ENCODE results near the gene ZNF514. TPM values are rescaled to one million over a fixed set of nuclear protein-coding genes. Genes with fewer than 3 reads are reported as not detected.
A peak's percentile ranks its signal among the peaks of the same experiment; 100 is the strongest.

ZNF514 gene
- total RNA-seq, 1 donor from 2014 or later: 8.1 TPM

DNA sequence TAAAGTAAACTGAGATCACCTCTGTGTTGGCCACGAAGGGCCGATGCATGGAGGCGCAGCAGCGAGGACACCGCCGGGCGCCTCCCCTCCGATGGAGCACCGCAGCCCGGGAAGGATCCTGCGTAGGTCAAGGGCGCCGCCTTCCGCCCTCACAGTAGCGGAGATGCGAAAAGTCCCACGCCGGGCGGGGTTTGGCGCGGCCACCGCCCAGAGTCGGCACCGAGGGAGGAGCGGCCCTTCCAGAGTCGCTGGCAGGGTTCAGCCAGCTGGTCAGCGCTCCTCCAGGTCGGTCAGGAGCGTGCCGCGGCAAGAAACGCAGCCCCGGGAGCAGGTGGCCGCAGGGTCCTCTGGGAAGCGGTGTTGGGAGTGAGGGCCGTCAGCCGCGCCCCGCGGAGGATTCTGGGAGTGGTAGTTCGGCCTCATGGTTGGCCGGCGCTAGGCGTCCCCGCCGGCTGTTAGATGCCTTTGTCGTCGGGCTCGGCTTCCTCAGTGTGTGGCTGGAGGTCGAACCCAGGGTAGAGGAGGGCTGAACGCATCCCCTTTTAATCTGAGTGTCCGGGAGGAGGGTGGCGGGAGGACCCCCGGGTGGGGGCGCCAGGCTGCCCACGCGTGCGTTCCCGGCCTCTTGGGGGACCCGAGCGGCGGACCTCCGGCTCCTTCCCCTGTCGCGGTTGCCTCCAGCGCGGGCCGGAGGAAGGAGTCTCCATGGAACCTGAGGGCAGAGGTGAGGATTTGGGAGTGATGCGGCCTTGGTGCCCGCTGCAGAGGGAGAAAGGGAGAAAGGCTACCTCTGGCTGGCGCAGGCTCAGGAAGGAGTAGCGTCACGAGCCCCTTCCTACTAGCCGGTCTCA lies 47.7 kb upstream of the ZNF514 start, which contains the start of gene ZNF892:
TSS of gene ZNF892 (plus strand) at position 411 of the 851 bp plus-strand sequence. CDS start at position 706, 295 bp downstream.
- H3K4me1 ChIP-seq (ENCODE audit: insufficient read depth, low read length): no peaks in the 10 kb centered on the region
- DNase-seq (ENCODE audit: low read depth): peak; percentile 83
- H3K27me3 Mint-ChIP-seq (ENCODE audit: low read depth, unreplicated experiment): no peaks in the 10 kb centered on the region
- FAIRE-seq: no peak
- H3K36me3 ChIP-seq (ENCODE audit: insufficient read depth, low read length): peaks cover 10% of the 10 kb centered on the region
- peak within 1 kb of the TSS; percentile 78 for H3K27ac Mint-ChIP-seq (ENCODE audit: unreplicated experiment)
- H3K4me1 Mint-ChIP-seq (ENCODE audit: low read depth, unreplicated experiment): peaks cover 4% of the 10 kb centered on the region
- H3K9me3 ChIP-seq (ENCODE audit: insufficient read depth, low read depth, low read length): peaks cover 16% of the 10 kb centered on the region
- peak within 1 kb of the TSS; percentile 91 for H3K4me2 ChIP-seq (ENCODE audit: low read length)
- H3K79me2 ChIP-seq (ENCODE audit: insufficient read depth, low read length): no peaks in the 10 kb centered on the region
- H4K20me1 ChIP-seq (ENCODE audit: insufficient read depth, low read length): no peaks in the 10 kb centered on the region
- no peaks in the 10 kb centered on the region for H3K27me3 ChIP-seq (ENCODE audit: insufficient read depth, low read length)
- peak within 1 kb of the TSS; percentile 48 for H3K27ac ChIP-seq (ENCODE audit: low read depth, low read length)
- no peak for TF ChIP-seq EZH2 (IDR thresholded peaks at IDR 0.05; ENCODE audit: insufficient read depth, low read length)
- TF ChIP-seq, protein P1, sequence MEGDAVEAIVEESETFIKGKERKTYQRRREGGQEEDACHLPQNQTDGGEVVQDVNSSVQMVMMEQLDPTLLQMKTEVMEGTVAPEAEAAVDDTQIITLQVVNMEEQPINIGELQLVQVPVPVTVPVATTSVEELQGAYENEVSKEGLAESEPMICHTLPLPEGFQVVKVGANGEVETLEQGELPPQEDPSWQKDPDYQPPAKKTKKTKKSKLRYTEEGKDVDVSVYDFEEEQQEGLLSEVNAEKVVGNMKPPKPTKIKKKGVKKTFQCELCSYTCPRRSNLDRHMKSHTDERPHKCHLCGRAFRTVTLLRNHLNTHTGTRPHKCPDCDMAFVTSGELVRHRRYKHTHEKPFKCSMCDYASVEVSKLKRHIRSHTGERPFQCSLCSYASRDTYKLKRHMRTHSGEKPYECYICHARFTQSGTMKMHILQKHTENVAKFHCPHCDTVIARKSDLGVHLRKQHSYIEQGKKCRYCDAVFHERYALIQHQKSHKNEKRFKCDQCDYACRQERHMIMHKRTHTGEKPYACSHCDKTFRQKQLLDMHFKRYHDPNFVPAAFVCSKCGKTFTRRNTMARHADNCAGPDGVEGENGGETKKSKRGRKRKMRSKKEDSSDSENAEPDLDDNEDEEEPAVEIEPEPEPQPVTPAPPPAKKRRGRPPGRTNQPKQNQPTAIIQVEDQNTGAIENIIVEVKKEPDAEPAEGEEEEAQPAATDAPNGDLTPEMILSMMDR (IDR thresholded peaks at IDR 0.05; ENCODE audit: insufficient read depth, low read depth, low read length): no peak
- peaks cover 42% of the 10 kb centered on the region for H3K36me3 Mint-ChIP-seq (ENCODE audit: low read depth, unreplicated experiment)
- peak within 1 kb of the TSS; percentile 95 for H3K4me3 Mint-ChIP-seq (ENCODE audit: unreplicated experiment)
- H3K9ac ChIP-seq (ENCODE audit: low read length): peak within 1 kb of the TSS; percentile 80
- H2AFZ ChIP-seq (ENCODE audit: low read depth, low read length): peak within 1 kb of the TSS; percentile 95
- peak within 1 kb of the TSS; percentile 74 for H3K4me3 ChIP-seq (ENCODE audit: insufficient read depth, low read depth, low read length)
- peaks cover 40% of the 10 kb centered on the region for H3K9me3 Mint-ChIP-seq (ENCODE audit: unreplicated experiment)

DNA sequence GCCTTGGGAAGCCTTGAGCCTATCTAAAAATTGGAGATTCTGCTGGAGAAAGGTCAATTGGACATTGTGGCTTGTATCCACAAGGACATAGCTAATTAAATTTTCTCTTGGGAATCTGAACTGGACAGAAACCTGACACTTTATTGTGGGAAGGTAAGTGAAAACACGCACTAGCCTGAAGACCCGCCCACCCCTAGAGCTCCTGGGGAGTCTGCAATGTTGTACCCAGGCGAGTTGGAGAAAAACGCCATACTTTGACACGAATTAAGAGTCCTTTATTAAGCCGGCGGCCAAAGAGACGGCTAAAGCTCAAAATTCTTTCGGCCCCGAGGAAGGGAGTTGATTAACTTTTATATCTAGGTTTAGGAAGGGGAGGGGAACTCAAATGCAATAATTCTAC lies 46.4 kb upstream of the ZNF514 start:
- DNase-seq (ENCODE audit: low read depth) (no peak), FAIRE-seq (no peak)
- Histone ChIP-seq H3K4me1 (ENCODE audit: insufficient read depth, low read length) (no peaks in the 10 kb centered on the region), H3K9ac (ENCODE audit: low read length) (no peak overlapping the region), H3K79me2 (ENCODE audit: insufficient read depth, low read length) (no peaks in the 10 kb centered on the region), H3K36me3 (ENCODE audit: insufficient read depth, low read length) (no peaks in the 10 kb centered on the region), H3K9me3 (ENCODE audit: insufficient read depth, low read depth, low read length) (peaks cover 11% of the 10 kb centered on the region), H4K20me1 (ENCODE audit: insufficient read depth, low read length) (no peaks in the 10 kb centered on the region), H3K27me3 (ENCODE audit: insufficient read depth, low read length) (no peaks in the 10 kb centered on the region), H3K4me2 (ENCODE audit: low read length) (peak overlapping the region; percentile 91), H3K27ac (ENCODE audit: low read depth, low read length) (no peak overlapping the region), H2AFZ (ENCODE audit: low read depth, low read length) (no peak overlapping the region), H3K4me3 (ENCODE audit: insufficient read depth, low read depth, low read length) (no peak overlapping the region)
- no peak for TF ChIP-seq EZH2 (IDR thresholded peaks at IDR 0.05; ENCODE audit: insufficient read depth, low read length)
- TF ChIP-seq, protein P1 (IDR thresholded peaks at IDR 0.05; ENCODE audit: insufficient read depth, low read depth, low read length): no peak
- Mint-ChIP-seq H3K4me1 (ENCODE audit: low read depth, unreplicated experiment) (peaks cover 4% of the 10 kb centered on the region), H3K36me3 (ENCODE audit: low read depth, unreplicated experiment) (peaks cover 31% of the 10 kb centered on the region), H3K4me3 (ENCODE audit: unreplicated experiment) (peak overlapping the region; percentile 95), H3K27me3 (ENCODE audit: low read depth, unreplicated experiment) (no peaks in the 10 kb centered on the region), H3K27ac (ENCODE audit: unreplicated experiment) (no peak overlapping the region), H3K9me3 (ENCODE audit: unreplicated experiment) (peaks cover 31% of the 10 kb centered on the region)

DNA sequence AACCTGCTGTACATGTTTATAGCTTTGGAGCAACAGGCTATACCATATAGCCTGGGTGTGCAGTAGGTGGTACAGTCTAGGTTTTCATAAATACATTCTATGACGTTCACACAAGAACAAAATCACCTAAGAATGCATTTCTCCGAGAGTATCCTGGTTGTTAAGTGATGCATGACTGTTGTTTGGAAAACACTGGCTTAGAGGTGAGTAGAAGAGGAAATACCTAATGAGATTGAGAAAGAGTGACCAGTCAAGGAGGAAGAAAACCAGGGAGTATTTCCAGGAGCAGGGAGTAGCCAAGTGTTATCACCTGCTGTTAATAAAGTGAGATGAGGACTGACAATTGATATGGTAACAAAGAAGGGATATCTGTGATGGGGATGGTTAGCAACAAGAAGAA lies 44.7 kb upstream of the ZNF514 start:
- Histone ChIP-seq H3K9ac (ENCODE audit: low read length) (no peak overlapping the region), H3K4me2 (ENCODE audit: low read length) (no peak overlapping the region), H2AFZ (ENCODE audit: low read depth, low read length) (no peak overlapping the region), H3K27ac (ENCODE audit: low read depth, low read length) (no peak overlapping the region), H3K4me1 (ENCODE audit: insufficient read depth, low read length) (no peaks in the 10 kb centered on the region), H3K36me3 (ENCODE audit: insufficient read depth, low read length) (no peaks in the 10 kb centered on the region), H3K4me3 (ENCODE audit: insufficient read depth, low read depth, low read length) (no peak overlapping the region), H3K79me2 (ENCODE audit: insufficient read depth, low read length) (no peaks in the 10 kb centered on the region), H4K20me1 (ENCODE audit: insufficient read depth, low read length) (no peaks in the 10 kb centered on the region), H3K9me3 (ENCODE audit: insufficient read depth, low read depth, low read length) (peaks cover 3% of the 10 kb centered on the region), H3K27me3 (ENCODE audit: insufficient read depth, low read length) (no peaks in the 10 kb centered on the region)
- Mint-ChIP-seq H3K4me3 (ENCODE audit: unreplicated experiment) (no peak overlapping the region), H3K9me3 (ENCODE audit: unreplicated experiment) (peaks cover 24% of the 10 kb centered on the region), H3K36me3 (ENCODE audit: low read depth, unreplicated experiment) (peaks cover 20% of the 10 kb centered on the region), H3K4me1 (ENCODE audit: low read depth, unreplicated experiment) (peaks cover 4% of the 10 kb centered on the region), H3K27ac (ENCODE audit: unreplicated experiment) (no peak overlapping the region), H3K27me3 (ENCODE audit: low read depth, unreplicated experiment) (peaks cover 5% of the 10 kb centered on the region)
- DNase-seq (ENCODE audit: low read depth): no peak
- TF ChIP-seq EZH2 (IDR thresholded peaks at IDR 0.05; ENCODE audit: insufficient read depth, low read length): no peak
- TF ChIP-seq, protein P1 (IDR thresholded peaks at IDR 0.05; ENCODE audit: insufficient read depth, low read depth, low read length): no peak
- FAIRE-seq: no peak
